Heart left ventricle (tissue), 16 donors: ENCODE results near the gene GABRR1. TPM values are rescaled to one million over a fixed set of nuclear protein-coding genes. Genes with fewer than 3 reads are reported as not detected.

Source experiments
- ATAC-seq, 4 donors: fragments of 200-7000 bp; cut with Tn5 transposase; one replicate each; pipeline ENCODE4 v1.9.1; 2020 to 2022; ENCODE audit warnings: moderate library complexity in 4 of 4, mild to moderate bottlenecking in 3 of 4, moderate number of reproducible peaks in 1 of 4
- DNase-seq, 5 donors: peaks; one replicate each; pipeline ENCODE4 v3.0.0-alpha.2; 2020
- H3K27ac ChIP-seq, 12 donors: fragments of 200-600 bp; sonication (generic) in 4 of 12; one replicate each; pipeline versions ENCODE4 v1.5.0 to v1.8.0; 2016 to 2022; ENCODE audit warnings: mild to moderate bottlenecking in 2 of 12
- H3K27me3 ChIP-seq, 9 donors: fragments of 200-600 bp; sonication (generic) in 2 of 9; one replicate each; pipeline versions ENCODE4 v1.5.1 to v1.8.0; 2016 to 2022; ENCODE audit warnings: mild to moderate bottlenecking in 3 of 9
- H3K36me3 ChIP-seq, 9 donors: fragments of 200-600 bp; sonication (generic) in 2 of 9; one replicate each; pipeline versions ENCODE4 v1.5.0 to v1.8.0; 2018 to 2022; ENCODE audit warnings: mild to moderate bottlenecking in 2 of 9
- H3K4me1 ChIP-seq, 12 donors: fragments of 200-600 bp; sonication (generic) in 4 of 12; one replicate each; pipeline versions ENCODE4 v1.5.0 to v1.8.0; 2016 to 2022; ENCODE audit warnings: mild to moderate bottlenecking in 3 of 12
- H3K4me3 ChIP-seq, 12 donors: fragments of 200-600 bp; sonication (generic) in 4 of 12; one replicate each; pipeline versions ENCODE4 v1.5.0 to v1.8.0; 2017 to 2022; ENCODE audit warnings: mild to moderate bottlenecking in 9 of 12, moderate library complexity in 4 of 12
- H3K9me3 ChIP-seq, 12 donors: fragments of 200-600 bp; sonication (generic) in 4 of 12; one replicate each; pipeline versions ENCODE4 v1.5.0 to v1.8.0; 2016 to 2022; ENCODE audit warnings: mild to moderate bottlenecking in 1 of 12
- POLR2A ChIP-seq, 2 donors: fragments of 450-650 bp; IDR thresholded peaks; one replicate each; pipeline ENCODE4 v1.6.1; 2017; ENCODE audit warnings: antibody characterized with exemption in 2 of 2, mild to moderate bottlenecking in 2 of 2, moderate library complexity in 2 of 2
- WGBS, 4 donors: extraction: QIAGEN DNeasy Blood & Tissue Kit in 2 of 4; methylation state at CpG; one replicate each; pipeline versions ENCODE4 v1.1.5 to v1.1.7; 2013 to 2018; 5-methylcytosine and 5-hydroxymethylcytosine counted together
- intact Hi-C, 10 donors: fragments of 100-400 bp; cut with DNase I; formaldehyde crosslinking; loops; one replicate each; pipeline versions ENCODE4 v1.11.1 to v1.14.2; 2022
- polyA plus RNA-seq, 2 donors: library from polyadenylated mRNA; stranded (reverse); fragments of 200-250 nt; gene quantifications; one replicate each; pipeline ENCODE4 v1.2.3, GENCODE V29; 2013
- total RNA-seq, 9 donors: library from RNA; depleted of rRNA in 2 of 9; stranded (reverse); fragments of >200 nt in 2 of 9; fragmentation: NEBNext Ultra II Directional in 3 of 9; extraction: Animal tissue kit (Norgen Biotek cat#: 25700) in 3 of 9; gene quantifications; one replicate each; pipeline versions ENCODE4 v1.1.0 to v1.2.4, GENCODE V29; 2016 to 2023
- TF ChIP-seq, protein P1 (sequence below), 12 donors: fragments of 200-600 bp; sonication (generic) in 4 of 12; IDR thresholded peaks; one replicate each; pipeline versions ENCODE4 v1.5.0 to v1.8.0; 2018 to 2022; ENCODE audit warnings: antibody characterized with exemption in 12 of 12, mild to moderate bottlenecking in 5 of 12
- donor health status: ischemic (EF 13 %, LVEDD 7.1; RV severe dilation, severe dysfunction).
- donor health status: healthy with polysubstance abuse.
- donor health status: DM: no; HTN: yes; CAD: no.
- donor health status: DM: no; HTN: no; CAD: no.
- donor health status: ischemic (EF 25% LVEDD 6.9; RV normal size, moderate dysfunction).
- donor health status: ischemic (EF 25% LVEDD 5.7; RV mildly dilated, moderate dysfunction).
- donor health status: healthy.
- donor health status: DM: yes; HTN: yes; CAD: no.
- donor health status: ischemic (EF 35%, LVEDD 5.7; RV mildly dilated, moderate dysfunction).
- donor health status: nonischemic (EF 11% LVEDD 7.7; RV severe dilation, severe dysfunction).
- donor health status: DM: yes; HTN: yes; CAD: no.
- donor health status: PGD.
- donor health status: ischemic (EF 29% LVEDD 5.4; RV normal size, mild dysfunction).
- donor health status: nonischemic (EF 23%, LVEDD 6.1; RV moderate dilation, normal function).

GABRR1 gene
- total and polyA plus RNA-seq, 11 donors = not detected

- peaks cover 0 to 1% (median 0%) of the 10 kb centered on the region in 9 donors for H3K36me3 ChIP-seq
- ATAC-seq (no peak), DNase-seq (no peak)
- no peaks in the 10 kb centered on the region for H3K27me3 ChIP-seq
- intact Hi-C loops = loop anchor here in 4 of 10 donors (5.0 to 10.0 kb wide), 3 partner anchors 60 to 220 kb away; partner anchors contain the start of gene PNRC1 (in 4 of the 4)
- H3K4me1 ChIP-seq = peaks cover 0 to 30% (median 7%) of the 10 kb centered on the region in 12 donors
- H3K27ac ChIP-seq = peak overlapping the region in 1 of 12 donors; percentile 95
- TF ChIP-seq, protein P1, sequence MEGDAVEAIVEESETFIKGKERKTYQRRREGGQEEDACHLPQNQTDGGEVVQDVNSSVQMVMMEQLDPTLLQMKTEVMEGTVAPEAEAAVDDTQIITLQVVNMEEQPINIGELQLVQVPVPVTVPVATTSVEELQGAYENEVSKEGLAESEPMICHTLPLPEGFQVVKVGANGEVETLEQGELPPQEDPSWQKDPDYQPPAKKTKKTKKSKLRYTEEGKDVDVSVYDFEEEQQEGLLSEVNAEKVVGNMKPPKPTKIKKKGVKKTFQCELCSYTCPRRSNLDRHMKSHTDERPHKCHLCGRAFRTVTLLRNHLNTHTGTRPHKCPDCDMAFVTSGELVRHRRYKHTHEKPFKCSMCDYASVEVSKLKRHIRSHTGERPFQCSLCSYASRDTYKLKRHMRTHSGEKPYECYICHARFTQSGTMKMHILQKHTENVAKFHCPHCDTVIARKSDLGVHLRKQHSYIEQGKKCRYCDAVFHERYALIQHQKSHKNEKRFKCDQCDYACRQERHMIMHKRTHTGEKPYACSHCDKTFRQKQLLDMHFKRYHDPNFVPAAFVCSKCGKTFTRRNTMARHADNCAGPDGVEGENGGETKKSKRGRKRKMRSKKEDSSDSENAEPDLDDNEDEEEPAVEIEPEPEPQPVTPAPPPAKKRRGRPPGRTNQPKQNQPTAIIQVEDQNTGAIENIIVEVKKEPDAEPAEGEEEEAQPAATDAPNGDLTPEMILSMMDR (IDR thresholded peaks at IDR 0.05) = no peak
- no peak for TF ChIP-seq POLR2A (IDR thresholded peaks at IDR 0.05)
- WGBS, 4 donors = 79 to 99% (median 88%) methylated on average over 2 of the region's 2 CpGs
- no peak overlapping the region for H3K4me3 ChIP-seq
- H3K9me3 ChIP-seq = no peaks in the 10 kb centered on the region
Observed at GRCh38 chr6:89144354-89144906, 72.7 kb downstream of the GABRR1 start.

DNA sequence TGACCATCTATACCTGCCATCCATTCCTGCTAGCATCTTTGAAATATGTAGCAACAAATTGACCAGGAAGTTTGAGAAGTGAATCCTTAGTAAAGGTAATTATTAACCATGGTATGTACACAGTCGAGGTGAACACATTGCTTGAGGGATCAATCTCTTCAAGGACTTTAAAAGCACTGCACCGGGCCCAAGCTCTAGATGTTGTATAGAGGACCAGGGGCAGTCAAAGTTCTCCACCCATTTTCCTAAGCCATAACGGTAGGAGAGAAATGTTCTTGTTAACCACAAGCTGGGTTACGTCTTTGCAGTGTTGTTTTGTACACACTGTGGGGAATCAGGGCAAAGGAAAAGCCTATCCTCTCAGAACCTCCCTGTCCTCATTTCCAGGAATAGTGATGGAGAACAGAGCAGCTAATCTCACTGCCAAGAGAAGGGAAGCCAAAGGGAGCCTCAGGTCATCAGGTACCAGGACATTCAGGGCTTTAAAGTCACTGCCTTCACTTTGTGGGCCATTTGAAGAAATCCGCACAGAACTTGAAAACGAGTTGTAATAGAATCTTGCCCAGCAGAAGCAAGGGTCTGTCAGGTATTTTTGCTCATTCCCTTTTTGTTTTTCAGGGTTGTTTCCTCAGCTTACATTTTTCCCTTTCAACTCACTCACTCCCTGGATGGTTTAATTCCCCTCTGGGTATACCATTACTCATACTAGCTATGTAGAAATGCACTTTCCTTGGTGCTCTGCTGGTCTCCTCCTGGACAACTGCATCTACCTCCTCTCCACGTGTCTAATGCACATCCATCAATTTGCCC lies 76.6 kb downstream of the GABRR1 start:
- 71 to 75% (median 74%) methylated on average over 7 of the region's 7 CpGs for WGBS, 4 donors
- TF ChIP-seq POLR2A (IDR thresholded peaks at IDR 0.05) = no peak
- TF ChIP-seq, protein P1 (IDR thresholded peaks at IDR 0.05) = no peak
- Histone ChIP-seq H3K4me1 (peaks cover 0 to 14% (median 0%) of the 10 kb centered on the region in 12 donors), H3K27me3 (no peaks in the 10 kb centered on the region), H3K9me3 (no peaks in the 10 kb centered on the region), H3K36me3 (no peaks in the 10 kb centered on the region), H3K4me3 (no peak overlapping the region), H3K27ac (peak overlapping the region in 1 of 12 donors; percentile 57)
- ATAC-seq (peak; percentile 86 to 94 (median 92)), DNase-seq (no peak)
- intact Hi-C loops = loop anchor here in 4 of 10 donors (5.0 to 10.0 kb wide), 3 partner anchors 56 to 224 kb away; partner anchors contain the start of gene PNRC1 (in 4 of the 4)

DNA sequence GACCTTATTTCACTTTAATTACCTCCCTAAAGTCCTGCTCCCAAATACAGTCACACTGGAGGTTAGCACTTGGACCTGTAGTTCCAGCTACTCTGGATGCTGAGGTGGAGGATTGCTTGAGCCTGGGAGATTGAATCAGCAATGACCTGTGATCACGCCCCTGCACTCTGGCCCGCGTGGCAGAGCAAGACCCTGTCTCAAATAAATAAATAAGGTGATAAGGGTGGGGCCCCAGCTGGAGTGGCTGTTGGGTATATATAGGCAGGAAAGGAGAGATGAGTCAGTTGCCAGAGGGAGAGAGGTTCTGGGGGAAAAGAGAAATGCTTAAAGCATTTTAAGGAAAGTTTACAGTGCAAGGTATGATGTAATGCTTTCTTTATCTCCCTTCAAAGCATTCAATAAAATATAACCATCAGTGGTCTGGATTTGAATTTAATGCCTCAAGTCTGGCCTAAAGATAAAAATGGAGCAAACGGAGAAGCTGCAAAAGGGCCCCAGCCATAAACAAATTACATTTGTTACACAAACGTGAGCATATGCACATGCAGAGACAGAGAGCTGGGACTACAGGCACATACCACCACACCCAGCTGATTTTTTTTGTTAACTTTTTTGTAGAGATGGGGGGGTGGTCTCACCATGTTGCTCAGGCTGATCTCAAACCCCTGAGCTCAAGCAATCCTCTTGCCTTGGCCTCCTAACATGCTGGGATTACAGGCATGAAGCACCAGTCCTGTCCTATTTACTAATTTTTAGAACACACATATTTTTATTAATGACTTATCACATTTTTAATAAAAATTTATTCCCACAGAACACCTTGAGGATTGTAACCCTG lies 77.4 kb downstream of the GABRR1 start:
- H3K9me3 ChIP-seq = no peaks in the 10 kb centered on the region
- DNase-seq = no peak
- peak overlapping the region in 1 of 12 donors; percentile 57 for H3K27ac ChIP-seq
- 87 to 95% (median 89%) methylated on average over 5 of the region's 5 CpGs for WGBS, 4 donors
- peaks cover 0 to 14% (median 0%) of the 10 kb centered on the region in 12 donors for H3K4me1 ChIP-seq
- no peak overlapping the region for H3K4me3 ChIP-seq
- H3K27me3 ChIP-seq = no peaks in the 10 kb centered on the region
- intact Hi-C loops = loop anchor here in 4 of 10 donors (5.0 to 10.0 kb wide), 3 partner anchors 55 to 225 kb away; partner anchors contain the start of gene PNRC1 (in 4 of the 4)
- TF ChIP-seq, protein P1 (IDR thresholded peaks at IDR 0.05) = no peak
- no peak for TF ChIP-seq POLR2A (IDR thresholded peaks at IDR 0.05)
- no peaks in the 10 kb centered on the region for H3K36me3 ChIP-seq
- no peak for ATAC-seq
